ENCODE data around the gene GXYLT2.
A peak's percentile ranks its signal among the peaks of the same experiment; 100 is the strongest.
"Not testable (repeated sequence)": the region's sequence is repeated elsewhere in the genome, so short reads cannot be mapped to it uniquely, and the experiment has no call there.

Gene GXYLT2

DNA sequence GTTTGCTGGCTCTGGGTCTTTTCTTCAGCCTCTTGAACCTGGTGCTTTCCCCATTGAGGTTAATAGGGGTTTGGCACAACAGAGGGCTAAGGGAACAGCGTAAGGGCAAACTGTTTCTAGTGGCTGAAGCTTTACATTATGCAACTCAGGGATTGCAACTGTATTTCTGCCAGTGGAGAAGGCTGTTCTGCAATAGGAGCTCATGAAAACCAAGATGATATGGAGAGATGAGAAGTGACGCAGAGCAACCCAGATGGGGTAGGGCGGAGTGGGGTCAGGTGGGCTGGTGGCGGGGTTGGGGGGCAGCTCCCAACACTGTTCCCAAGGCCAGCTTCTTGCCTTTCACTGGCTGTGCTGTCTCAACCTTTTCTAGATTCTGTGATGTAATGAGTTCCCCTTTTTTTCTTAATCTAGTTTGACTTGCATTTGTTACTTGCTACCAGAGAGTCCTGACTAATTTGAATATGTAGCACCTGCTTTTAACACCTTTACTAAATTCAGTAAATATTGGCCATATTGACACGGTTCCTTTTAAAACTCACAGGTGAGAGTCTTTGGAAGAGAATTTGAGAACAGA is 7.2 kb downstream of the GXYLT2 start:
- no peak for DNase-seq

- DNase-seq = no peak
Observed at GRCh38 chr3:72896996-72897757, 9.3 kb downstream of the GXYLT2 start.

DNA sequence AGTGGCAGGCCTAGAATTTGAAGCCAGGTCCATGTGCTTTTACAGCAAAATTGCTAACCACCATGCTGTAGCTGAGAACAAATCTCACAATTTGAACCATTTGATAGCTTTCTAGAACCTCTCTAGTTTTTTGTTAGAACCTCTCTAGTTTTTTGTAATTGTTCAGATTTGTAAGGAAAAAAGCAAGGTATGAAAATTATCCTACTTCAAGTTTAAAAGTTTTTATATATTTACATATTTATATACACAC is 9.8 kb downstream of the GXYLT2 start:
- DNase-seq = no peak

DNA sequence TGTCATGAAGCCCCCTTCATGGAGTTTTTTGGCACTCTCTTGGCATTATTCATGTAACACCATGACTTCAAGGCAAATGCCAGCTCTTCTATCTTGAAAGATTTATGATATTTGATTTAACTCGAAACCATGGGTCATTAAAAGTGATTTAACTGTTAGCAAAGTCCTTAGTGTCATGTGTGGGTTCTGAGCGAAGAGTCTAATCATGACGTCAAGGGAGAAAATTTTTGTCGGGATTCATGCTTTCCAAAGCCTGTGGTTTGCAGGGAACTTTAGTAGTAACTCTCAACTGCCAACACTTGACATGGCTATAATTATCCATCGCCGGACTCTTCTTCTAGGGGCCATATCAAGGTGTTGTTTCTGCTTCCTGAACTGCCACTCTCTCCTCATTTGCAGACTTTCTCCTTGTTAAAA is 11.5 kb downstream of the GXYLT2 start:
- no peak for DNase-seq

DNA sequence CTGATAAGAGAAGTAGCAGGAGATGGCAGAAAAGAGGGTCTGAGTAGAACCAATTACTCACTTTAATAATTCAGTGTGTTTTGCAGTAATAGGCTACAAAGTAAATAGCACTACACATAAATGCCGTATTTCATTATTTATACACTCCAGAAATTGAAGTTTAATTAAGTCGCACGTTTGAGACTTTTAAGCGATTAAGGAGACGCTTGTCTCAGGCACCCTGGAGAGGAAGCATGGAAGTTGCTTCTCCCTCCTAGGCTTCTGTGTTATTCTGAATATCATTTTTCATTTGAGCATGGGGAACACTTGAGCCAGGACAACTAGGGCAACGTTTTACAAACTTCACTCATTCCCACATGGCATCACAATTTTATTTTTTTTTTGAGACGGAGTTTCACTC is 12.2 kb downstream of the GXYLT2 start:
- DNase-seq = no peak

- no peak for DNase-seq
Observed at GRCh38 chr3:72901840-72902239, 14.0 kb downstream of the GXYLT2 start.

DNA sequence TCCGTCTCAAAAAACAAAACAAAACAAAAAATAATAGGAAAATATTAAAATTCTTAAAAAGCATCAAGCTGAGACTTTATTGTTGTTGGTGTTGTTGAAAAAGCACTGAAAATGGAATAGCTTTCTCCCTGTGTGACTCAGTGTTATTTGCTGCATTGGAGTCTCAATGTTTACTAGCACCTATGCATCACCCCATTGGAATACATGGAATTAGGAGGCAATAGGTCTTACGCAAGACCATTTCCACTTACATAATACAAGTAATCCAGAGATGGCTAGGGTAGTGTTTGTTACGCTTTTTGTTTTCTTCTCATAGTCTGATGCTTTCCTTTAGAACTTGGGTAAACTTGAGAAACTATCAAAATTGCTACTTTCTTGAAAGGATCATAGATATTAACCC is 15.2 kb downstream of the GXYLT2 start:
- DNase-seq = peak; percentile 90

GRCh38 chr3:72904163-72904562 is 16.3 kb downstream of the GXYLT2 start:
- DNase-seq = no peak

DNA sequence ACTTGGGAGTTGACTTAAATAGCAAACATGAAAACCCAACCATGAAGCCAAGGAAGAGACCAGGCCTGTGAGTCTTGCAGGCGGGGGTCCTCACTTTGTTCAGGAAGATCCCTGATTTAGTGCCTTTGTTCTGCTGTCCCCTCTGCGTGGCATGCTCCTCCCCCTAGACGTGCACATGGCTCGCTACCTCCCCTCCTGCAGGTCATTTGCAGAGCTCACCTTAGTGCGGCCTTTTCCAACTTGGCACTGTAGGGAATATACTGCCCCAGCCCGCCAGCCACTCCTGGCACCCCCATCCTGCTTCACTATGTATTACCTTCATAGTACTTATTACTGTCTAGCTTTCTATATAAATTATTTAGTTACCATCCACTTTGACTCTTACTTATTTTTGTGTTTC is 18.3 kb downstream of the GXYLT2 start:
- DNase-seq = no peak

GRCh38 chr3:72907131-72907711 is 19.4 kb downstream of the GXYLT2 start:
- no peak for DNase-seq

- DNase-seq = peak; percentile 54
Observed at GRCh38 chr3:72907731-72908620, 20.1 kb downstream of the GXYLT2 start.

GRCh38 chr3:72909591-72909990 is 21.7 kb downstream of the GXYLT2 start:
- no peak for DNase-seq

DNA sequence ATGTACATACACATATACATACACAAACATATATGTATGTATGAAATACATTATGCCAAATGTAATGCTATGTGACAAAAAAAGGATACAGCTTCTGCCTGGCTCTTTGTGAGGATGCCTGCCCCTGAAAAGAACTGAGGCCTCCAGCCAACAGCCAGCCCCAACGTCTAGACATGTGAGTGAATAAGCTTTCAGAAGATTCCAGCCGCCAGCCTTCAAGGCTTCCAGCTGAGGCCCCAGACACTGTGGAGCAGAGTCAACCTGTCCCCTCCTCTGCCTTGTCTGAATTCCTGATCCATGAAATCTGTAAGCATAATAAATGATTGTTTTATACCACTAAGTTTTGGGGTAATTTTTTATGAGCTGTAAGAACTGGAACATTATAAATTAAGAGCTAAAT is 24.7 kb downstream of the GXYLT2 start:
- no peak for DNase-seq

DNA sequence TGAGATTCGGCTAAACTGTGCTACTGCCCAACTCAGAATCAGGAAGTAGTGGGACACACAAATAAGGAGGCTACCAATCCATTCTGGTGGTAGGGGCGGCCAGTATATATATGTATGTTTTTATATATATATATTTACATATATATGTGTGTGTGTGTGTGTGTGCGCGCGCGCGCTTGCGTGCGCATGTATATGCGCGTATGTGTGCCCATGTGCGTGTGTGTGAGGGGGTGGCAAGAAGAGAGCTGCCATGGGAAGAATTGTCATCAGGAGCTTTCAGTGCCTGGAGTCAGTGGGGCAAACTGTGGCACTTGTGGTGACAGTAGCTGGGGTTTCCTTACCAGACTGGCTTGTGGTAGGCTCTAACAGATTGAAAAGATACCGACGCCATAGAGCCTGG is 26.5 kb downstream of the GXYLT2 start:
- DNase-seq = no peak

DNA sequence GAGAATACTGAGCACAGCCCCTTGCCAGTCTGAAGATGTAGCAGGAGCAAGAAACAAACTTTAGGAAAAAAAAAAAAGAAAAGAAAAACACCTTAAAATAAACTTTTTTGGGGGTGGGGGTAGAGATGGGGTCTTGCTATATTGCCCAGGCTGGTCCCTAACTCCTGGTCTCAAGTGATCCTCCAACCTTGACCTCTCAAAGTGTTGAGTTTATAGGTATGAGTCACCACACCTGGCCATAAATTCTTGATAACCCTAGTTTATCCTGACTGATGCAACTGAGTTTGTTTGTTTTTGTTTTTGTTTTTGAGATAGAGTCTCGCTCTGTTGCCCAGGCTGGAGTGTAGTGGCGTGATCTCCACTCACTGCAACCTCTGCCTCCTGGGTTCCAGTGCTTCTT is 28.4 kb downstream of the GXYLT2 start:
- DNase-seq = no peak

GRCh38 chr3:72919520-72919919 is 31.7 kb downstream of the GXYLT2 start:
- no peak for DNase-seq

DNA sequence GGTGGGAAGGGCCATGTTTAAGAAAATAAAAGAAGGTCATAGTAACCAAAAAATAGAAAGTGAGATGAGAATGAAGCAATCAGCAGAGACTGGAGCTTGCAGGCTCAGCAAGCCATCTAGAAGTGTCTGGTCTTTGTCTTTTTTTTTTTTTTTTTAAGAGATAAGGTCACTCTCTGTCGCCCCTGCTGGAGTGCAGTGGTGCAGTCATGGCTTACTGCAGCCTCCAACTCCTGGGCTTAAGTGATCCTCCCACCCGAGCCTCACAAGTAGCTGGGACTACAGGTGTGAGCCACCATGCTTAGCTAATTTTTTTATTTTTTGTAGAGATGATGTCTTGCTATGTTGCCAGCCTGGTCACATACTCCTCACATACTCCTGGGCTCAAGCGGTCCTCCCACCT is 36.2 kb downstream of the GXYLT2 start:
- no peak for DNase-seq

DNA sequence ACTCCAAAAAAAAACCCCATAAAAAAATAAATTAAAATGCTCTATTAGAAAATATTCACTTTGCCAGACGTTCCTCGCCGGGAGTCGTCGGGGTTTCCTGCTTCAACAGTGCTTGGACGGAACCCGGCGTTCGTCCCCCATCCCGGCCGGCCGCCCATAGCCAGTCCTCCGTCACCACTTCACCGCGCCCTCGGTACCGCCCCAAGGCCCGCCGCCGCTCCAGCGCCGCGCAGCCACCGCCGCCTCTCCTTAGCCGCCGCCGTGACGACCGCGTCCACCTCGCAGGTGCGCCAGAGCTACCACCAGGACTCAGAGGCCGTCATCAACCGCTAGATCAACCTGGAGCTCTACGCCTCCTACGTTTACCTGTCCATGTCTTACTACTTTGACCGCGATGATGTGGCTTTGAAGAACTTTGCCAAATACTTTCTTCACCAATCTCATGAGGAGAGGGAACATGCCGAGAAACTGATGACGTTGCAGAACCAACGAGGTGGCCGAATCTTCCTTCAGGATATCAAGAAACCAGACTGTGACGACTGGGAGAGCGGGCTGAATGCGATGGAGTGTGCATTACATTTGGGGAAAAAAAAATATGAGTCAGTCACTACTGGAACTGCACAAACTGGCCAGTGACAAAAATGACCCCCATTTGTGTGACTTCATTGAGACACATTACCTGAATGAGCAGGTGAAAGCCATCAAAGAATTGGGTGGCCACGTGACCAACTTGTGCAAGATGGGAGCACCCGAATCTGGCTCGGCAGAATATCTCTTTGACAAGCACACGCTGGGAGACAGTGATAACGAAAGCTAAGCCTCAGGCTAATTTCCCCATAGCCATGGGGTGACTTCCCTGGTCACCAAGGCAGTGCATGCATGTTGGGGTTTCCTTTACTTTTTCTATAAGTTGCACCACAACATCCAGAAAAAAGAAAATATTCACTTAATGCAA is 41.2 kb downstream of the GXYLT2 start:
- not testable (repeated sequence) for DNase-seq

DNA sequence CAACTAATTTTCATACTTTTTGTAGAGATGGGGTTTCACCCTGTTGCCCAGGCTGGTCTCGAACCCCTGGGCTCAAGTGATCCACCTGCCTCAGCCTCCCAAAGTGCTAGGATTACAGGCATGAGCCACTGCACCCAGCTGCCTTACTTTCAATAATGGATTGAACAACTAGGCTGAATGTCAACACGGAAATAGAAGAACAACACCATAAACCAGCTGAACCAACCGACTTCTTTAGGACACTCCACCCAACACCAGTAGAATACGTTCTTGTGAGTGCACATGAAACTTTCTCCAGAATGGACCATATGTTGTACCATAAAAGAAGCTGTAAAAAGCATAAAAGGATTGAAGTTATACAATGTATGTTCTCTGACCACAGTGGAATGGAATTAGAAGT is 42.9 kb downstream of the GXYLT2 start:
- no peak for DNase-seq

DNA sequence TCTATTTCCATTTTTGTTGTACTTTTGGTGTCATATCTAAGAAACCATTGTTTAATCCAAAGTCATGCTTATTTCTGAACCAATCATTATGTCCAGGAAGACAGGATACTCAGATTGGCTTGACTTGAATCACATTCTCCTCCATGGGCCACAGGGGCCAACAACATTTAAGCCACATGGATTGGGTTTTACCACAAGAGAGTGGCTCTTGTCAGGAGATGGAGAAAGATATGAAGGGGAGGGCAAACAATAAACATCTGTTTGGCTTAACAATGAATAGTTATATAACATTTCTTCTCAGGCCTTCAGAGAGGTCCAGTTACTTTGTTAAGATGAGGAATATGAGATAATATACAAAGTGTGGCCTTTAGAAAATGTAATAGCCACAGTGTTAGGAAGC is 44.6 kb downstream of the GXYLT2 start:
- DNase-seq = no peak

DNA sequence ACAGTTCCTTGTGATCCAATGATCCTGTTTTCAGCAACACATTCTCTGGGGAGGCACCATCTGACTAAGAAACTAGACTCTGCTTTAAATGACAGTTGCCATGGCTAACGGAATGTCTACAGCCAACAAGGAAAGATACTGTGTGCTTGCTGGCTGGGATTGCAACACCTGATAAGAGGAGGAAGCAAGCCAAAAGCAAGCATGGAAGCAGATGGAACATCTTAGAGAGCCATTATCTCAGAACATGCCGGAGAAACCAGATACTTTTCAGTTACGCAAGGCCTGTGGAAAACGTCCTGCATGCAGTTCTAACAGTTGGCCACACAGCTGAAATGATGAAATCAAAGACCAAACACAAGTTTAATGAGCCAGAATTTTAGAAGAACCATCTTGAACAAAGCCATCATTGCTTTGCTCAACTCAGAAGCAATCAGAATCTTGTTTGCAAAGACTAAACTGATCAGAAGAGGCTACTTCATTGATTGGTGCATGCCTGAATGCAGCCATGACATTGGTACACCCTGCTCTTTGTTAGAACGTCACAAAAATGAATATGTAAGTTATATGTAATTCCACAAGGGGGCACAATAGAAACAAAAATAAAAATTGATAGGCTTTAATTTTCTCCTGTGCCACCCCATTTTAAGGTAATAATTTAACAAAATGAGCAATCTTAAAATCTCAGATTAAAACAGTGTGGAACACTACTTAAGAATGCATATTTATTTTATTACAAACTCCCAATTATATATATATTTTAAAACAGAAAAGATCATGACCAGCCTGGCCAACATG is 50.8 kb downstream of the GXYLT2 start:
- peak; percentile 98 for DNase-seq

GRCh38 chr3:72941245-72941644 is 53.4 kb downstream of the GXYLT2 start:
- no peak for DNase-seq
